HepG2 (cell line): ENCODE results near the gene HDAC4. TPM values are rescaled to one million over a fixed set of nuclear protein-coding genes. Genes with fewer than 3 reads are reported as not detected.
A peak's percentile ranks its signal among the peaks of the same experiment; 100 is the strongest.
"Not testable (repeated sequence)": the region's sequence is repeated elsewhere in the genome, so short reads cannot be mapped to it uniquely, and the experiment has no call there.

Experiments
- ATAC-seq: fragments of 200-7000 bp; cut with Tn5 transposase; 3 replicates; pipeline ENCODE4 v1.9.1; 2020; ENCODE audit warnings: mild to moderate bottlenecking, moderate library complexity
- BruUV-seq: library from RNA; stranded (reverse); fragments of 400-500 nt; replicated peaks from 2 replicates; lab custom pipeline; 2021; lab: Mats Ljungman, UMichigan
- CTCF ChIA-PET: fragments of 300-600 bp; formaldehyde crosslinking; extraction: SDS; loops from one replicate; lab custom pipeline; 2021; ENCODE audit warnings: low total read pairs, inconsistent platforms, low intra/inter-chr PET ratio; lab: Yijun Ruan, JAX
- POLR2A ChIA-PET: fragments of 350-600 bp; sonication (Branson Sonifier 250); formaldehyde crosslinking; loops from one replicate; lab custom pipeline; 2020; ENCODE audit warnings: antibody characterized with exemption, inconsistent platforms; lab: Yijun Ruan, JAX
- DNase-seq: peaks from one replicate; pipeline ENCODE4 v3.0.0-alpha.2; 2015; ENCODE audit warnings: low spot score
- FAIRE-seq: peaks from 3 replicates; lab custom pipeline; 2011; peaks lifted over from hg19 to GRCh38; lab: Jason Lieb, UNC
- H2AFZ ChIP-seq: one replicate; pipeline ENCODE4 v1.6.1; 2011; ENCODE audit warnings: low read length, inconsistent platforms
- H3K27ac ChIP-seq: fragments of 300-600 bp; 3 replicates; pipeline ENCODE4 v1.8.0; 2011; ENCODE audit warnings: mixed run types, mild to moderate bottlenecking, mixed read lengths, low read length, inconsistent platforms; ENCODE audit not compliant: insufficient read depth; ENCODE audit errors: extremely low read length
- H3K27me3 ChIP-seq, 2 experiments: fragments of 200-600 bp in 1 of 2; 2 replicates in 1 of 2; 3 replicates in 1 of 2; pipeline versions ENCODE4 v1.6.0 to v1.8.0; 2011; ENCODE audit warnings: low read length in 2 of 2, mild to moderate bottlenecking in 2 of 2, moderate library complexity in 2 of 2, inconsistent platforms in 1 of 2; ENCODE audit not compliant: insufficient read depth in 2 of 2, control insufficient read depth in 1 of 2
- H3K36me3 ChIP-seq, 2 experiments: fragments of 200-600 bp in 1 of 2; replicated peaks in 1 of 2; 2 replicates in 1 of 2; 3 replicates in 1 of 2; pipeline versions ENCODE4 v1.5.1 to v1.8.0; 2011; ENCODE audit warnings: low read length in 2 of 2, inconsistent platforms in 1 of 2; ENCODE audit not compliant: insufficient read depth in 2 of 2, control insufficient read depth in 1 of 2
- H3K4me1 ChIP-seq: 2 replicates; pipeline ENCODE4 v1.5.1; 2012; ENCODE audit warnings: low read length, inconsistent platforms; ENCODE audit not compliant: insufficient read depth
- H3K4me2 ChIP-seq: 2 replicates; pipeline ENCODE4 v1.6.0; 2011; ENCODE audit warnings: low read depth, low read length, inconsistent platforms
- H3K4me3 ChIP-seq, 3 experiments: fragments of 200-600 bp in 1 of 3; sonication (generic), shearing (Covaris generic) in 1 of 3; replicated peaks in 1 of 3; 2 replicates each; pipeline ENCODE4 v1.5.1; 2011 to 2016; ENCODE audit warnings: low read length in 3 of 3, inconsistent platforms in 2 of 3, low read depth in 2 of 3, mild to moderate bottlenecking in 2 of 3, control low read depth in 1 of 3, mixed read lengths in 1 of 3; ENCODE audit not compliant: insufficient read depth in 1 of 3
- H3K79me2 ChIP-seq: one replicate; pipeline ENCODE4 v1.6.1; 2011; ENCODE audit warnings: low read length, inconsistent platforms; ENCODE audit not compliant: insufficient read depth
- H3K9ac ChIP-seq: 2 replicates; pipeline ENCODE4 v1.6.0; 2011; ENCODE audit warnings: mild to moderate bottlenecking, low read depth, low read length, inconsistent platforms; ENCODE audit not compliant: insufficient read depth
- H3K9me3 ChIP-seq: 2 replicates; pipeline ENCODE4 v1.5.1; 2012; ENCODE audit warnings: mild to moderate bottlenecking, low read length
- H4K20me1 ChIP-seq: 2 replicates; pipeline ENCODE4 v1.6.0; 2011; ENCODE audit warnings: inconsistent platforms, mild to moderate bottlenecking, low read length, moderate library complexity; ENCODE audit not compliant: insufficient read depth
- CREB1 ChIP-seq, 2 experiments: fragments of 450-650 bp in 1 of 2; IDR thresholded peaks; 2 replicates each; pipeline ENCODE4 v1.6.1; 2016 to 2017; ENCODE audit warnings: control low read depth in 1 of 2, mild to moderate bottlenecking in 1 of 2, missing compliant biosample characterization in 1 of 2, missing genetic modification characterization in 1 of 2
- STAG1 ChIP-seq: sonication (generic); formaldehyde crosslinking; IDR thresholded peaks from 2 replicates; pipeline ENCODE4 v1.4.0; 2020; ENCODE audit warnings: missing genetic modification reagents
- WGBS: methylation state at CpG from one replicate; pipeline ENCODE4 v1.1.6; 2017; ENCODE audit warnings: low lambda C conversion rate; 5-methylcytosine and 5-hydroxymethylcytosine counted together
- in situ Hi-C: cut with HindIII; loops from 2 replicates; pipeline ENCODE4 v1.10.0; 2017; ENCODE audit warnings: low pct_unique_long_range_greater_than_20kb; ENCODE audit not compliant: extremely low pct_ligation_motif_present
- intact Hi-C: fragments of 100-400 bp; cut with micrococcal nuclease; formaldehyde crosslinking; loops from one replicate; pipeline ENCODE4 v1.10.0; 2022; ENCODE audit not compliant: unreplicated experiment
- polyA plus RNA-seq, 8 experiments: library from polyadenylated mRNA; depleted of rRNA in 3 of 8; stranded (reverse) in 7 of 8; unstranded in 1 of 8; fragments of >200 nt; fragmentation: Illumina TruSeq in 4 of 8; extraction: Trizol in 4 of 8; gene quantifications; 2 replicates each; pipeline versions ENCODE4 v1.2.1 to v1.2.3, GENCODE V29; 2011 to 2016; ENCODE audit warnings: low read depth in 4 of 8, missing spikeins in 1 of 8, mixed read lengths in 1 of 8; ENCODE audit not compliant: insufficient read depth in 1 of 8
- total RNA-seq, 5 experiments: library from RNA; depleted of rRNA; stranded (reverse); fragments of >200 nt; fragmentation: Illumina TruSeq; extraction: Trizol; gene quantifications; 2 replicates each; pipeline ENCODE4 v1.2.3, GENCODE V29; 2016; ENCODE audit warnings: low read depth in 1 of 5
- TF ChIP-seq, protein P1 (sequence below): sonication (generic); formaldehyde crosslinking; IDR thresholded peaks from 2 replicates; pipeline ENCODE4 v1.5.0; 2020; ENCODE audit warnings: mild to moderate bottlenecking, missing genetic modification reagents, moderate library complexity

HDAC4 gene
- total and polyA plus RNA-seq, 2 of the 13 experiments (the other 11 are each of a cell fraction or from before 2014, with no cell fraction given): 10.1 to 11.5 TPM

- TF ChIP-seq CREB1 (IDR thresholded peaks at IDR 0.05): no peak
- TF ChIP-seq CREB1 (CRISPR knock-in tag; IDR thresholded peaks at IDR 0.05): no peak
- TF ChIP-seq, all 625 proteins: peak for 0
Observed at GRCh38 chr2:239070466-239070865, 330.4 kb downstream of the HDAC4 start (continued).

DNA sequence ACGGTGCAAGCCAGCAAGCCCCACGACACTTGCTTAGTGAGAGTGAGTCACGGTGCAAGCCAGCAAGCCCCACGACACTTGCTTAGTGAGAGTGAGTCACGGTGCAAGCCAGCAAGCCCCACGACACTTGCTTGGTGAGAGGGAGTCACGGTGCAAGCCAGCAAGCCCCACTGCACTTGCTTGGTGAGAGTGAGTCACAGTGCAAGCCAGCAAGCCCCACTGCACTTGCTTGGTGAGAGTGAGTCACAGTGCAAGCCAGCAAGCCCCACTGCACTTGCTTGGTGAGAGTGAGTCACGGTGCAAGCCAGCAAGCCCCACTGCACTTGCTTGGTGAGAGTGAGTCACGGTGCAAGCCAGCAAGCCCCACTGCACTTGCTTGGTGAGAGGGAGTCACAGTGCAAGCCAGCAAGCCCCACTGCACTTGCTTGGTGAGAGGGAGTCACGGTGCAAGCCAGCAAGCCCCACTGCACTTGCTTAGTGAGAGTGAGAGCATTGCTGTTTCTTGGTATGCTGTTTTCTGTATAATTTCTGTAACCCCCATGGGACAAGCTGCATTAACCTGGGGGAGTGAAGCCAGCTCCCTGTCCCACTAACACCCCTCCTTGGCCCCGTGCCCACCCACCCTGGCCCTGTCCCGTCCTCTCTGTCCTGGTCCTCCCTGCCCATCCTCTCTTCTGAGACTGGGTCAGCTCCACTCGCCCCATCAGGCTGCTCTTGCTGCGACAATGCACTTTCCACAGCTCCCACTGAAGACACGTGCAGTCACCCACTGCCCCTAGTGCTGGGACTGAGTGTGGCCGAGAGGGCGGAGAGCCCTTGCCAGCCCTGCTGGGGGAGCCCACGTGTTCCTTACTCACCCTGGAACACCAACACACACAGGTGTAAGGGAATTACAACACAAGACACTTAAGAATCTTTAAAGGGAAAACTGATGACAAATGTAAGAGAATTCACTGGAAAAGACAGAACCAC, 331.2 kb downstream of the HDAC4 start:
- not testable (repeated sequence) for BruUV-seq, FAIRE-seq, H4K20me1 ChIP-seq
- WGBS: 84% methylated on average over 15 of the region's 18 CpGs
- TF ChIP-seq STAG1: peak; percentile 53
- TF ChIP-seq, protein P1, sequence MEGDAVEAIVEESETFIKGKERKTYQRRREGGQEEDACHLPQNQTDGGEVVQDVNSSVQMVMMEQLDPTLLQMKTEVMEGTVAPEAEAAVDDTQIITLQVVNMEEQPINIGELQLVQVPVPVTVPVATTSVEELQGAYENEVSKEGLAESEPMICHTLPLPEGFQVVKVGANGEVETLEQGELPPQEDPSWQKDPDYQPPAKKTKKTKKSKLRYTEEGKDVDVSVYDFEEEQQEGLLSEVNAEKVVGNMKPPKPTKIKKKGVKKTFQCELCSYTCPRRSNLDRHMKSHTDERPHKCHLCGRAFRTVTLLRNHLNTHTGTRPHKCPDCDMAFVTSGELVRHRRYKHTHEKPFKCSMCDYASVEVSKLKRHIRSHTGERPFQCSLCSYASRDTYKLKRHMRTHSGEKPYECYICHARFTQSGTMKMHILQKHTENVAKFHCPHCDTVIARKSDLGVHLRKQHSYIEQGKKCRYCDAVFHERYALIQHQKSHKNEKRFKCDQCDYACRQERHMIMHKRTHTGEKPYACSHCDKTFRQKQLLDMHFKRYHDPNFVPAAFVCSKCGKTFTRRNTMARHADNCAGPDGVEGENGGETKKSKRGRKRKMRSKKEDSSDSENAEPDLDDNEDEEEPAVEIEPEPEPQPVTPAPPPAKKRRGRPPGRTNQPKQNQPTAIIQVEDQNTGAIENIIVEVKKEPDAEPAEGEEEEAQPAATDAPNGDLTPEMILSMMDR (CRISPR knock-in tag): peak; percentile 31; the same call in 1 of the 2 replicates
- TF ChIP-seq, all 625 proteins: peak for 2; not testable (repeated sequence) for 623
- H3K4me1 ChIP-seq, in situ Hi-C loops, H3K4me2 ChIP-seq, H3K79me2 ChIP-seq, H2AFZ ChIP-seq, DNase-seq, H3K9ac ChIP-seq, POLR2A ChIA-PET, intact Hi-C loops, H3K9me3 ChIP-seq, H3K4me3 ChIP-seq, CTCF ChIA-PET, H3K27me3 ChIP-seq, H3K27ac ChIP-seq: not testable (repeated sequence)
- peaks cover 5 to 38% of the 10 kb centered on the region in 2 experiments for H3K36me3 ChIP-seq
- ATAC-seq: peak; percentile 69
